B cell (primary cell): ENCODE results near the gene ARHGDIB. TPM values are rescaled to one million over a fixed set of nuclear protein-coding genes. Genes with fewer than 3 reads are reported as not detected.

Source experiments
- ATAC-seq: fragments of 200-7000 bp; cut with Tn5 transposase; one replicate; pipeline ENCODE4 v1.10.0; 2021; ENCODE audit warnings: low read depth, mild to moderate bottlenecking, moderate number of reproducible peaks, moderate library complexity
- CTCF ChIA-PET: fragments of 350-600 bp; sonication (Branson Sonifier 250); formaldehyde crosslinking; loops from one replicate; lab custom pipeline; 2021; ENCODE audit warnings: antibody characterized with exemption, inconsistent platforms; lab: Charles Lee
- POLR2A ChIA-PET: fragments of 350-600 bp; sonication (Branson Sonifier 250); formaldehyde crosslinking; loops from one replicate; lab custom pipeline; 2021; ENCODE audit warnings: antibody characterized with exemption; lab: Charles Lee
- DNase-seq: peaks from one replicate; pipeline ENCODE4 v3.0.0; 2013
- H2AFZ ChIP-seq: 2 replicates; pipeline ENCODE4 v1.6.1; 2012; ENCODE audit warnings: mild to moderate bottlenecking, low read depth, low read length; ENCODE audit not compliant: insufficient read depth, poor library complexity, severe bottlenecking
- H3K27ac ChIP-seq, 2 donors: 1 replicate in 1 of 2; 2 replicates in 1 of 2; pipeline ENCODE4 v1.5.1; 2012 to 2013; ENCODE audit warnings: low read length in 2 of 2, mild to moderate bottlenecking in 2 of 2, moderate library complexity in 1 of 2
- H3K27me3 ChIP-seq, 4 experiments: fragments of 200-600 bp in 1 of 4; sonication (generic) in 1 of 4; replicated peaks in 1 of 4; 1 replicate in 2 of 4; 2 replicates in 2 of 4; pipeline versions ENCODE4 v1.6.1 to v1.7.0; 2013 to 2016; ENCODE audit warnings: low read length in 3 of 4, mild to moderate bottlenecking in 2 of 4, mixed read lengths in 1 of 4, moderate library complexity in 1 of 4; ENCODE audit not compliant: insufficient read depth in 4 of 4, control insufficient read depth in 3 of 4; ENCODE audit errors: control extremely low read depth in 1 of 4
- H3K36me3 ChIP-seq, 2 experiments: replicated peaks in 1 of 2; 1 replicate in 1 of 2; 2 replicates in 1 of 2; pipeline versions ENCODE4 v1.6.1 to v1.7.1; 2013; ENCODE audit warnings: low read length in 1 of 2; ENCODE audit not compliant: insufficient read depth in 2 of 2, control insufficient read depth in 1 of 2; ENCODE audit errors: control extremely low read depth in 1 of 2, extremely low read depth in 1 of 2
- H3K4me1 ChIP-seq, 2 donors: fragments of 200-600 bp in 1 of 2; sonication (generic) in 1 of 2; 1 replicate in 1 of 2; 2 replicates in 1 of 2; pipeline versions ENCODE4 v1.5.1 to v1.6.1; 2013 to 2017; ENCODE audit warnings: low read length in 2 of 2; ENCODE audit not compliant: control insufficient read depth in 2 of 2, insufficient read depth in 2 of 2
- H3K4me2 ChIP-seq: replicated peaks from 2 replicates; pipeline ENCODE3; 2012; ENCODE audit warnings: mild to moderate bottlenecking, low read depth, low read length; ENCODE audit not compliant: poor library complexity, severe bottlenecking
- H3K4me3 ChIP-seq, 5 experiments: fragments of 200-600 bp in 1 of 5; sonication (generic) in 1 of 5; 1 replicate in 3 of 5; 2 replicates in 2 of 5; pipeline versions ENCODE4 v1.5.1 to v1.7.0; 2011 to 2016; ENCODE audit warnings: low read length in 4 of 5, mild to moderate bottlenecking in 4 of 5, low read depth in 2 of 5, control low read depth in 1 of 5, moderate library complexity in 1 of 5; ENCODE audit not compliant: insufficient read depth in 1 of 5; ENCODE audit errors: control extremely low read depth in 1 of 5, extremely low read depth in 1 of 5
- H3K79me2 ChIP-seq: fragments of 200-600 bp; sonication (generic); one replicate; pipeline ENCODE4 v1.6.0; 2016; ENCODE audit warnings: low read length; ENCODE audit not compliant: control insufficient read depth, insufficient read depth
- H3K9ac ChIP-seq: fragments of 200-600 bp; sonication (generic); 2 replicates; pipeline ENCODE4 v1.6.1; 2017; ENCODE audit warnings: mild to moderate bottlenecking, low read length, moderate library complexity
- H3K9me3 ChIP-seq, 3 donors: one replicate each; pipeline versions ENCODE4 v1.6.1 to v1.7.1; 2013; ENCODE audit warnings: low read length in 2 of 3; ENCODE audit not compliant: control insufficient read depth in 2 of 3, insufficient read depth in 1 of 3; ENCODE audit errors: control extremely low read depth in 1 of 3
- H4K20me1 ChIP-seq: 2 replicates; pipeline ENCODE4 v1.6.0; 2012; ENCODE audit warnings: mild to moderate bottlenecking, low read length; ENCODE audit not compliant: insufficient read depth, control insufficient read depth, poor library complexity, severe bottlenecking
- H3K27ac Mint-ChIP-seq: one replicate; pipeline ENCODE4 v1.8.0; 2021; ENCODE audit warnings: mixed read lengths
- H3K27me3 Mint-ChIP-seq: one replicate; pipeline ENCODE4 v1.8.0; 2021; ENCODE audit warnings: mixed read lengths
- H3K4me1 Mint-ChIP-seq: one replicate; pipeline ENCODE4 v1.8.0; 2021; ENCODE audit warnings: mixed read lengths
- H3K4me3 Mint-ChIP-seq: one replicate; pipeline ENCODE4 v1.8.0; 2021; ENCODE audit warnings: mixed read lengths
- H3K9me3 Mint-ChIP-seq: one replicate; pipeline ENCODE4 v1.8.0; 2022; ENCODE audit warnings: mixed read lengths; ENCODE audit not compliant: insufficient read depth
- CTCF ChIP-seq: fragments of 200-600 bp; IDR thresholded peaks from one replicate; pipeline ENCODE4 v1.8.0; 2022; ENCODE audit warnings: antibody characterized with exemption, mild to moderate bottlenecking
- EZH2 ChIP-seq: IDR thresholded peaks from 2 replicates; pipeline ENCODE4 v1.6.1; 2012; ENCODE audit warnings: borderline replicate concordance, low read depth, mild to moderate bottlenecking, moderate library complexity, low read length; ENCODE audit not compliant: insufficient read depth, poor library complexity, severe bottlenecking
- WGBS: methylation state at CpG from one replicate; pipeline ENCODE4 v1.1.5; 2013; ENCODE audit warnings: missing lambda C conversion rate; ENCODE audit not compliant: insufficient coverage; 5-methylcytosine and 5-hydroxymethylcytosine counted together
- intact Hi-C: fragments of 100-400 bp; cut with micrococcal nuclease; formaldehyde crosslinking; loops from one replicate; pipeline ENCODE4 v1.10.0; 2022
- polyA plus RNA-seq: library from polyadenylated mRNA; depleted of rRNA; stranded (reverse); fragments of >200 nt; gene quantifications from 2 replicates; pipeline ENCODE4 v1.2.3, GENCODE V29; 2012
- total RNA-seq, 2 donors: library from RNA; stranded (reverse); fragments of 120-200 nt in 1 of 2; gene quantifications; 1 replicate in 1 of 2; 2 replicates in 1 of 2; pipeline versions ENCODE4 v1.2.3 to v1.2.4, GENCODE V29; 2013 to 2022

The ARHGDIB gene
- total and polyA plus RNA-seq, 2 donors (not counting 1 experiment from before 2014, with no cell fraction given) = 514 to 826 TPM

GRCh38 chr12:14984766-14985285 is 23.4 kb upstream of the ARHGDIB start:
- Histone ChIP-seq H3K4me3 (no peak overlapping the region), H3K27me3 (no peaks in the 10 kb centered on the region), H3K79me2 (peaks cover 11% of the 10 kb centered on the region), H2AFZ (no peak overlapping the region), H3K36me3 (no peaks in the 10 kb centered on the region), H4K20me1 (no peaks in the 10 kb centered on the region), H3K9ac (no peak overlapping the region), H3K9me3 (no peaks in the 10 kb centered on the region), H3K27ac (no peak overlapping the region), H3K4me1 (peaks cover 43 to 52% of the 10 kb centered on the region in 2 donors), H3K4me2 (no peak overlapping the region)
- Mint-ChIP-seq H3K4me1 (peaks cover 56% of the 10 kb centered on the region), H3K9me3 (no peaks in the 10 kb centered on the region), H3K27ac (no peak overlapping the region), H3K27me3 (no peaks in the 10 kb centered on the region), H3K4me3 (no peak overlapping the region)
- ATAC-seq (no peak), DNase-seq (no peak)
- TF ChIP-seq EZH2 (no peak), CTCF (no peak)
- WGBS = no CpG with 5 or more reads among the region's 1 CpG
- ChIA-PET CTCF (interaction anchor here (1.0 to 1.5 kb wide), 4 partner anchors 48 to 139 kb away, joined by 3 to 5 read pairs (median 3); no protein-coding TSS in a partner anchor), POLR2A (no interaction called here)
- intact Hi-C loops = no loop called here

DNA sequence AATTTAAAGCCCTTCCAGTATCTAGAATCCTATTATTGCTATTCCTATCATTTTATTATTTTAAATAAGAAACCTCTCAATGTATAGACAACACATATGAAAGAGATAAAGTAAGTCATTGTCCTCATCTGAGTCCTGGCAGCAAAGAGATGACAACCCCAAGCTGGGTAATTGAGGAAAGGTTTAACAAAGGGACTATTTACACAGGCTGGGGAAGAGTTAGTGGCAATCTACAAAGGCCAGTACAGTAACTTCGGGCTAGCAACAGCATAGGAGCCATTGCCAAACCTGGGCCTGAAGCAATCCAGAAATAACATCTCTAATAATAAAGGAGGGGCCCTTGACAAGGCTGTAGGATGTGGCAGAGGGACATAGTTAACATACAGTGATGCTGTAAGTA is 22.6 kb upstream of the ARHGDIB start:
- WGBS = no CpG with 5 or more reads among the region's 1 CpG
- H3K4me1 Mint-ChIP-seq = peaks cover 55% of the 10 kb centered on the region
- no peak overlapping the region for H3K27ac Mint-ChIP-seq
- no peaks in the 10 kb centered on the region for H3K27me3 ChIP-seq
- H3K4me1 ChIP-seq = peaks cover 40 to 52% of the 10 kb centered on the region in 2 donors
- no peak overlapping the region for H3K4me3 ChIP-seq
- no peak overlapping the region for H3K27ac ChIP-seq
- H4K20me1 ChIP-seq = no peaks in the 10 kb centered on the region
- DNase-seq (no peak), ATAC-seq (no peak)
- CTCF ChIA-PET = interaction anchor here (0.6 to 1.4 kb wide), 3 partner anchors 11 to 132 kb away, joined by 3 to 4 read pairs (median 3); partner anchors contain the start of gene ERP27
- H3K9me3 Mint-ChIP-seq = no peaks in the 10 kb centered on the region
- H3K4me3 Mint-ChIP-seq = no peak overlapping the region
- no peaks in the 10 kb centered on the region for H3K9me3 ChIP-seq
- H3K9ac ChIP-seq = no peak overlapping the region
- intact Hi-C loops = no loop called here
- POLR2A ChIA-PET = interaction anchor here (0.6 kb wide), 1 partner anchor 56 kb away, joined by 6 read pairs; no protein-coding TSS in a partner anchor
- H3K79me2 ChIP-seq = peaks cover 11% of the 10 kb centered on the region
- TF ChIP-seq CTCF (no peak), EZH2 (no peak)
- no peak overlapping the region for H2AFZ ChIP-seq
- no peaks in the 10 kb centered on the region for H3K36me3 ChIP-seq
- no peak overlapping the region for H3K4me2 ChIP-seq
- no peaks in the 10 kb centered on the region for H3K27me3 Mint-ChIP-seq
